Measurements from ENCODE around the gene HKDC1. TPM values are rescaled to one million over a fixed set of nuclear protein-coding genes. Genes with fewer than 3 reads are reported as not detected.
"Not testable (repeated sequence)": the region's sequence is repeated elsewhere in the genome, so short reads cannot be mapped to it uniquely, and the experiment has no call there.

Gene HKDC1
- total RNA-seq, result 1 to 10 TPM; 2.3 to 6.5 (median 5.2) TPM
- 9.1 TPM for total RNA-seq (2013)
- total RNA-seq, result 0 to 13.5 (median 3.9) reads per million in 29 experiments

GRCh38 chr10:69220041-69220451 is at the start of gene HKDC1:
HKDC1 (plus strand) TSS chr10:69220332; CDS start chr10:69220436, 104 bp downstream.
- ChIA-PET CTCF (interaction anchor here in 1 of 2 donors (0.6 to 1.6 kb wide), 3 partner anchors 18 to 214 kb away, joined by 3 to 5 read pairs (median 4); no protein-coding TSS in a partner anchor), POLR2A (interaction anchor here in 1 of 2 donors (0.5 kb wide), 1 partner anchor 98 kb away, joined by 10 read pairs; no protein-coding TSS in a partner anchor)
- Mint-ChIP-seq H3K4me3 (no peak within 1 kb of the TSS), H3K4me1 (peaks cover 36 to 40% (median 36%) of the 10 kb centered on the region in 3 donors), H3K9me3 (no peaks in the 10 kb centered on the region), H3K27me3 (no peaks in the 10 kb centered on the region), H3K36me3 (no peaks in the 10 kb centered on the region), H3K27ac (peak within 1 kb of the TSS in 1 of 2 donors; percentile 70)
- no peak for DNase-seq
- WGBS (ENCODE audit: insufficient coverage), result 98% methylated on average over 7 of the region's 8 CpGs
- no peaks in the 10 kb centered on the region for H3K9me3 ChIP-seq
- no peak within 1 kb of the TSS for H3K4me3 ChIP-seq (ENCODE audit: control insufficient read depth in 1 of 2, extremely low read depth in 1 of 2, low read length in 1 of 2)
- H3K27ac ChIP-seq (ENCODE audit: low read length), result no peak within 1 kb of the TSS
- H3K36me3 ChIP-seq (ENCODE audit: control insufficient read depth in 2 of 2, extremely low read depth in 1 of 2, insufficient read depth in 1 of 2, low read length in 1 of 2), result no peaks in the 10 kb centered on the region
- no peaks in the 10 kb centered on the region for H3K27me3 ChIP-seq (replicated peaks in 1 of 2; ENCODE audit: control insufficient read depth in 2 of 2, extremely low read depth in 1 of 2, insufficient read depth in 2 of 2, low read length in 1 of 2)
- peaks cover 6 to 36% of the 10 kb centered on the region in 2 experiments for H3K4me1 ChIP-seq (ENCODE audit: control insufficient read depth in 1 of 2, extremely low read depth in 1 of 2, insufficient read depth in 2 of 2, low read length in 2 of 2)
- ATAC-seq (replicated peaks in 1 of 4), result no peak

GRCh38 chr10:69172241-69172982 is 47.7 kb upstream of the HKDC1 start:
- Histone ChIP-seq H3K36me3 (ENCODE audit: control insufficient read depth in 2 of 2, extremely low read depth in 1 of 2, insufficient read depth in 1 of 2, low read length in 1 of 2) (peaks cover 0 to 32% of the 10 kb centered on the region in 2 donors), H3K4me3 (ENCODE audit: control insufficient read depth in 1 of 2, extremely low read depth in 1 of 2, low read length in 1 of 2) (no peak overlapping the region), H3K4me1 (ENCODE audit: control insufficient read depth in 1 of 2, extremely low read depth in 1 of 2, insufficient read depth in 2 of 2, low read length in 2 of 2) (no peaks in the 10 kb centered on the region), H3K27me3 (replicated peaks in 1 of 2; ENCODE audit: control insufficient read depth in 2 of 2, extremely low read depth in 1 of 2, insufficient read depth in 2 of 2, low read length in 1 of 2) (no peaks in the 10 kb centered on the region), H3K9me3 (no peaks in the 10 kb centered on the region), H3K27ac (ENCODE audit: low read length) (no peak overlapping the region)
- no CpG with 5 or more reads among the region's 3 CpGs for WGBS (ENCODE audit: insufficient coverage)
- Mint-ChIP-seq H3K9me3 (no peaks in the 10 kb centered on the region), H3K36me3 (peaks cover 23% of the 10 kb centered on the region), H3K4me1 (no peaks in the 10 kb centered on the region), H3K4me3 (no peak overlapping the region), H3K27ac (no peak overlapping the region), H3K27me3 (no peaks in the 10 kb centered on the region)
- CTCF ChIA-PET, result no interaction called here
- no peak for DNase-seq
- POLR2A ChIA-PET, result interaction anchor here (0.6 kb wide), 2 partner anchors 36 to 40 kb away, joined by 3 to 4 read pairs; no protein-coding TSS in a partner anchor
- ATAC-seq (replicated peaks in 1 of 4), result no peak

- Mint-ChIP-seq H3K4me1 (peaks cover 13 to 17% (median 15%) of the 10 kb centered on the region in 3 donors), H3K36me3 (peaks cover 17% of the 10 kb centered on the region)
- CTCF ChIA-PET, result interaction anchor here (0.7 to 1.0 kb wide), 2 partner anchors 33 to 195 kb away, joined by 3 to 4 read pairs; no protein-coding TSS in a partner anchor
- DNase-seq; H3K27me3 Mint-ChIP-seq; H3K27me3 ChIP-seq (replicated peaks in 1 of 2; ENCODE audit: control insufficient read depth in 2 of 2, extremely low read depth in 1 of 2, insufficient read depth in 2 of 2, low read length in 1 of 2); H3K9me3 ChIP-seq; H3K27ac Mint-ChIP-seq; H3K4me3 Mint-ChIP-seq; H3K9me3 Mint-ChIP-seq; H3K4me1 ChIP-seq (ENCODE audit: control insufficient read depth in 1 of 2, extremely low read depth in 1 of 2, insufficient read depth in 2 of 2, low read length in 2 of 2); H3K4me3 ChIP-seq (ENCODE audit: control insufficient read depth in 1 of 2, extremely low read depth in 1 of 2, low read length in 1 of 2); ATAC-seq (replicated peaks in 1 of 4); H3K27ac ChIP-seq (ENCODE audit: low read length): not testable (repeated sequence)
- POLR2A ChIA-PET, result interaction anchor here in 1 of 2 donors (0.7 kb wide), 2 partner anchors 12 to 574 kb away, joined by 3 to 5 read pairs; no protein-coding TSS in a partner anchor
- H3K36me3 ChIP-seq (ENCODE audit: control insufficient read depth in 2 of 2, extremely low read depth in 1 of 2, insufficient read depth in 1 of 2, low read length in 1 of 2), result peaks cover 0 to 21% of the 10 kb centered on the region in 2 donors
- 95% methylated on average over 3 of the region's 4 CpGs for WGBS (ENCODE audit: insufficient coverage)
Measured at GRCh38 chr10:69175326-69175725, 44.8 kb upstream of the HKDC1 start.

- H3K27me3 Mint-ChIP-seq, result no peaks in the 10 kb centered on the region
- no peak overlapping the region for H3K27ac Mint-ChIP-seq
Measured at GRCh38 chr10:69176823-69177222, 43.3 kb upstream of the HKDC1 start.

GRCh38 chr10:69179089-69179742 is 40.9 kb upstream of the HKDC1 start:
- peaks cover 39 to 47% (median 43%) of the 10 kb centered on the region in 3 donors for H3K4me1 Mint-ChIP-seq
- H3K36me3 Mint-ChIP-seq, result peaks cover 7% of the 10 kb centered on the region
- ATAC-seq (replicated peaks in 1 of 4) (peak; percentile 8 to 78 (median 10)), DNase-seq (peak in 32 of 35 experiments; percentile 40 to 86 (median 69))
- WGBS (ENCODE audit: insufficient coverage), result 36% methylated on average over 15 of the region's 21 CpGs
- peak overlapping the region; percentile 88 to 96 (median 96) for H3K4me3 Mint-ChIP-seq
- H3K27ac Mint-ChIP-seq, result peak overlapping the region; percentile 99 to 100
- Histone ChIP-seq H3K4me3 (ENCODE audit: control insufficient read depth in 1 of 2, extremely low read depth in 1 of 2, low read length in 1 of 2) (peak overlapping the region; percentile 93 to 99), H3K4me1 (ENCODE audit: control insufficient read depth in 1 of 2, extremely low read depth in 1 of 2, insufficient read depth in 2 of 2, low read length in 2 of 2) (peaks cover 12 to 27% of the 10 kb centered on the region in 2 experiments), H3K9me3 (no peaks in the 10 kb centered on the region), H3K36me3 (ENCODE audit: control insufficient read depth in 2 of 2, extremely low read depth in 1 of 2, insufficient read depth in 1 of 2, low read length in 1 of 2) (peaks cover 9% of the 10 kb centered on the region in 2 donors), H3K27me3 (replicated peaks in 1 of 2; ENCODE audit: control insufficient read depth in 2 of 2, extremely low read depth in 1 of 2, insufficient read depth in 2 of 2, low read length in 1 of 2) (no peaks in the 10 kb centered on the region), H3K27ac (ENCODE audit: low read length) (peak overlapping the region; percentile 93)
- no peaks in the 10 kb centered on the region for H3K9me3 Mint-ChIP-seq
- H3K27me3 Mint-ChIP-seq, result no peaks in the 10 kb centered on the region
- ChIA-PET CTCF (interaction anchor here in 1 of 2 donors (1.6 kb wide), 1 partner anchor 23 kb away, joined by 3 read pairs; no protein-coding TSS in a partner anchor), POLR2A (interaction anchor here in 1 of 2 donors (1.0 to 1.1 kb wide), 2 partner anchors 54 to 91 kb away, joined by 3 to 4 read pairs; partner anchors contain the start of gene SRGN)

More at GRCh38 chr10:69176823-69177222, 43.3 kb upstream of the HKDC1 start:
- ChIA-PET POLR2A (no interaction called here), CTCF (no interaction called here)
- no peak for DNase-seq
- H3K9me3 ChIP-seq, result no peaks in the 10 kb centered on the region
- ATAC-seq (replicated peaks in 1 of 4), result no peak
- no peaks in the 10 kb centered on the region for H3K9me3 Mint-ChIP-seq
- H3K4me1 ChIP-seq (ENCODE audit: control insufficient read depth in 1 of 2, extremely low read depth in 1 of 2, insufficient read depth in 2 of 2, low read length in 2 of 2), result peaks cover 10 to 20% of the 10 kb centered on the region in 2 experiments
- no peaks in the 10 kb centered on the region for H3K27me3 ChIP-seq (replicated peaks in 1 of 2; ENCODE audit: control insufficient read depth in 2 of 2, extremely low read depth in 1 of 2, insufficient read depth in 2 of 2, low read length in 1 of 2)
- H3K36me3 ChIP-seq (ENCODE audit: control insufficient read depth in 2 of 2, extremely low read depth in 1 of 2, insufficient read depth in 1 of 2, low read length in 1 of 2), result peaks cover 0 to 7% of the 10 kb centered on the region in 2 donors
- peaks cover 4% of the 10 kb centered on the region for H3K36me3 Mint-ChIP-seq
- no peak overlapping the region for H3K4me3 Mint-ChIP-seq
- 100% methylated on average over 1 of the region's 2 CpGs for WGBS (ENCODE audit: insufficient coverage)
- no peak overlapping the region for H3K4me3 ChIP-seq (ENCODE audit: control insufficient read depth in 1 of 2, extremely low read depth in 1 of 2, low read length in 1 of 2)
- H3K4me1 Mint-ChIP-seq, result peaks cover 25 to 30% (median 26%) of the 10 kb centered on the region in 3 donors
- H3K27ac ChIP-seq (ENCODE audit: low read length), result no peak overlapping the region

All from T-cell (primary cell).